Activated naive CD4-positive, alpha-beta T cell treated with anti-CD3 and anti-CD28 coated beads for 36 hours (primary cell): ENCODE results near the gene CAPN11. TPM values are rescaled to one million over a fixed set of nuclear protein-coding genes. Genes with fewer than 3 reads are reported as not detected.

Experiments
- CTCF ChIA-PET: fragments of 350-600 bp; sonication (Branson Sonifier 250); formaldehyde crosslinking; loops from one replicate; lab custom pipeline; 2021; ENCODE audit warnings: antibody characterized with exemption; lab: Charles Lee
- DNase-seq: peaks from one replicate; pipeline ENCODE4 v3.0.0-alpha.2; 2020
- H3K27ac Mint-ChIP-seq: one replicate; pipeline ENCODE4 v1.8.0; 2021; ENCODE audit warnings: mild to moderate bottlenecking, mixed read lengths
- H3K27me3 Mint-ChIP-seq: one replicate; pipeline ENCODE4 v1.8.0; 2021; ENCODE audit warnings: low read depth, mixed read lengths
- H3K36me3 Mint-ChIP-seq: one replicate; pipeline ENCODE4 v1.8.0; 2021; ENCODE audit warnings: low read depth, mixed read lengths
- H3K4me1 Mint-ChIP-seq: one replicate; pipeline ENCODE4 v1.8.0; 2021; ENCODE audit warnings: low read depth, mixed read lengths
- H3K4me3 Mint-ChIP-seq: one replicate; pipeline ENCODE4 v1.8.0; 2021; ENCODE audit warnings: mild to moderate bottlenecking, moderate library complexity, mixed read lengths
- H3K9me3 Mint-ChIP-seq: one replicate; pipeline ENCODE4 v1.8.0; 2021; ENCODE audit warnings: mixed read lengths
- intact Hi-C: fragments of 100-400 bp; cut with micrococcal nuclease; formaldehyde crosslinking; loops from one replicate; pipeline ENCODE4 v1.15.1; 2023
- total RNA-seq, 2 experiments: library from RNA; stranded (reverse); gene quantifications; one replicate each; pipeline ENCODE4 v1.2.3, GENCODE V29; 2021

The CAPN11 gene
- not detected for total RNA-seq

DNA sequence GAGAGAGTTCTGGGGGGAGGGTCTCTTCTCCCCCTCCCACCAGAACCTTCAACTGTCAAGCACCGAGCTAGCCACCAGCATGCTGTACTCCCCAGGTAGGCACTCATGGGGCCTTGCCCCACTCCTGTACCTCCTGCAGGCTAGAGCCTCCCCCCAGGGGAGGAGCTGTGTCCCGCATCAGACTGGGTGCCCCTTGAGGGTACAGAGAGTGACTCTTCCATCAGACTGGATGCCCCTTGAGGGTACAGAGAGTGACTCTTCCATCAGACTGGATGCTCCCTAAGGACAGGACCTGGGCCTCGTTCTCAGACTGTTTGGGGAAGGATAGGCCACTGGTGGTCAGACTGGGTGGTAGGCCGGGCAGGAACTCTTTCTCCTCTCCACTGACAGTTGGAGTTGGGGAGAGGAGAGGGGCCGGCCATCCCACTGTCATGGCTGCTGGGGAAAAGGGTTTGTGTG, at the start of gene CAPN11:
CAPN11 (plus strand) TSS at position 51 of the 459 bp plus-strand sequence; CDS start at position 80, 29 bp downstream.
- CTCF ChIA-PET = interaction anchor here (1.1 kb wide), 1 partner anchor 62 kb away, joined by 3 read pairs; no protein-coding TSS in a partner anchor
- H3K4me3 Mint-ChIP-seq = no peak within 1 kb of the TSS

DNA sequence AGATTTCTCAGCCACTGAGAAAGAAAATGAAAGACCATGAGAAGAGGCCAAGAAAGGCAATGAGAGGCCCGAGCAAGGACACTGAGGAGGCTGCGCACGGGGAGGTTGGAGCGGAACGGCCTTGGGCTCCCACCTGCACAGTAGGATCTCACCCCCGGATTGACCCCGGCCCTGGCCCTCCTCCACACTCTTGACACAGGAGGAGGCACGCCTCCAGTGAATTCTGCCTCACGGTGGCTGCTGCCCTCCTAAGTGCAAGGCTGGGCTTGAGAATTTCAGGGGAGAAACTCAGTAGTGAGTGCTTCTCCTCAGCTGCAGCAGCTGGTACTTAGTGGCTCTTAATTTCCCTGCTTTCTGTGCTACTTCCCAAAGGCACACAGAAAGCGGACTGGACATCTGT, 49.4 kb upstream of the CAPN11 start:
- DNase-seq = no peak
- H3K27me3 Mint-ChIP-seq = no peaks in the 10 kb centered on the region
- H3K4me1 Mint-ChIP-seq = no peaks in the 10 kb centered on the region
- peaks cover 20% of the 10 kb centered on the region for H3K36me3 Mint-ChIP-seq
- H3K4me3 Mint-ChIP-seq = no peak overlapping the region
- CTCF ChIA-PET = interaction anchor here (0.9 kb wide), 1 partner anchor 12 kb away, joined by 9 read pairs; no protein-coding TSS in a partner anchor
- no peak overlapping the region for H3K27ac Mint-ChIP-seq
- intact Hi-C loops = no loop called here
- H3K9me3 Mint-ChIP-seq = no peaks in the 10 kb centered on the region

More for the DNA sequence above, at the start of gene CAPN11:
- no peak for DNase-seq
- intact Hi-C loops = no loop called here
- H3K4me1 Mint-ChIP-seq = peaks cover 2% of the 10 kb centered on the region
- H3K36me3 Mint-ChIP-seq = no peaks in the 10 kb centered on the region
- H3K9me3 Mint-ChIP-seq = no peaks in the 10 kb centered on the region
- H3K27me3 Mint-ChIP-seq = peaks cover 1% of the 10 kb centered on the region
- H3K27ac Mint-ChIP-seq = no peak within 1 kb of the TSS

DNA sequence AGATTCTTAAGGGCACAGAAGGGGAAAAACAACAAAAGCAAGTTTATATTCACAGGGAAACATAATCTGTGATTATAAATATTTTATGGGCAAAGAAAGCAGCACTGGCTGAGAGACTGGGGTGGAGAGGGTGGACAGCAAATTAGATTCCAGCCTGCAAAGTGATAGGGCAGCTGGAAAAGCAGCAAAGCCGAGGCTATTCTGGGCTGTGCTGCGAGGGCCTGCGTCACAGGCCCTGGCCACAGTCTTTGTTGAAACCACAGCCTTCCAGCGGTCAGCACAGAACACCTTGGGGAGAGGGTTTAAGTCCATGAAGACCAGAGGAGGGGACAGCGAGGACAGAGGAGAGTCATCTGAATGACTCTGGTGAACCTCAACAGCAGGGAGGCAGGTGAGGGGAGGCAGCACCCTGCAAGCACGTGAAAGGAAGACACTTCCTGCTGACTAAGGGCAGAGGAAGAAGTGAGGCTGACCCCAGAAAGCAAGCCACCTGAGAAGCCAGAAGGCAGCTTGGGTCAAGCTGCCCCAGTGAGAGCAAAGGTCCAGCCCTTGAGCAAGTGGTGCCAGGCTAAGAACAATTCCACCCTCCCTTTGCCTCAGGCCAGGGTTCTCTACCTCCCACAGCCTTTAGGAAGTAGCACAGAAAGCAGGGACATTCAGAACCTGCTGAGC, 48.5 kb upstream of the CAPN11 start:
- intact Hi-C loops = no loop called here
- CTCF ChIA-PET = interaction anchor here (1.3 kb wide), 1 partner anchor 32 kb away, joined by 3 read pairs; no protein-coding TSS in a partner anchor
- Mint-ChIP-seq H3K27me3 (no peaks in the 10 kb centered on the region), H3K36me3 (peaks cover 19% of the 10 kb centered on the region), H3K27ac (no peak overlapping the region), H3K4me1 (no peaks in the 10 kb centered on the region), H3K9me3 (no peaks in the 10 kb centered on the region), H3K4me3 (no peak overlapping the region)
- no peak for DNase-seq

DNA sequence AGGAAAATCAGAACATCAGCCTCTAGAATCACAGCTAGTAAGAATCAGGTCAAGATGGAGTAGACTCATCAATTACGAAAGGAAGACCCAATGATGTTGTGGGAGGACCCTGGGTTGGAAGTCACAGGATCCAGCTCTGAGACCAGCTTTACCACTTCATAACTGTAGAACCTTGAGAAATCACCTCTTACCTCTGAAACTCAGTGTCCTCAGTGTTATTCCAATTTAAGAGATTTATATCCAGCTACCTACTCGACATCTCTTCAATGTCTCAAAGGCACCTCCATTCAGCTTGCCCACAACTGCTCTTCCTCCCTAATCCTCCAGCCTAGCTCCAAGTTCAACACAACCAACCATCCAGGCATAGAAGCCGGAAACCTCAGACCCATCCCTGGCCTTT, 47.7 kb upstream of the CAPN11 start:
- peaks cover 19% of the 10 kb centered on the region for H3K36me3 Mint-ChIP-seq
- H3K9me3 Mint-ChIP-seq = no peaks in the 10 kb centered on the region
- intact Hi-C loops = no loop called here
- no peak for DNase-seq
- H3K27ac Mint-ChIP-seq = no peak overlapping the region
- H3K4me3 Mint-ChIP-seq = no peak overlapping the region
- H3K4me1 Mint-ChIP-seq = no peaks in the 10 kb centered on the region
- no peaks in the 10 kb centered on the region for H3K27me3 Mint-ChIP-seq
- CTCF ChIA-PET = interaction anchor here (0.9 to 1.4 kb wide), 5 partner anchors 14 to 443 kb away, joined by 3 to 4 read pairs (median 3); no protein-coding TSS in a partner anchor

DNA sequence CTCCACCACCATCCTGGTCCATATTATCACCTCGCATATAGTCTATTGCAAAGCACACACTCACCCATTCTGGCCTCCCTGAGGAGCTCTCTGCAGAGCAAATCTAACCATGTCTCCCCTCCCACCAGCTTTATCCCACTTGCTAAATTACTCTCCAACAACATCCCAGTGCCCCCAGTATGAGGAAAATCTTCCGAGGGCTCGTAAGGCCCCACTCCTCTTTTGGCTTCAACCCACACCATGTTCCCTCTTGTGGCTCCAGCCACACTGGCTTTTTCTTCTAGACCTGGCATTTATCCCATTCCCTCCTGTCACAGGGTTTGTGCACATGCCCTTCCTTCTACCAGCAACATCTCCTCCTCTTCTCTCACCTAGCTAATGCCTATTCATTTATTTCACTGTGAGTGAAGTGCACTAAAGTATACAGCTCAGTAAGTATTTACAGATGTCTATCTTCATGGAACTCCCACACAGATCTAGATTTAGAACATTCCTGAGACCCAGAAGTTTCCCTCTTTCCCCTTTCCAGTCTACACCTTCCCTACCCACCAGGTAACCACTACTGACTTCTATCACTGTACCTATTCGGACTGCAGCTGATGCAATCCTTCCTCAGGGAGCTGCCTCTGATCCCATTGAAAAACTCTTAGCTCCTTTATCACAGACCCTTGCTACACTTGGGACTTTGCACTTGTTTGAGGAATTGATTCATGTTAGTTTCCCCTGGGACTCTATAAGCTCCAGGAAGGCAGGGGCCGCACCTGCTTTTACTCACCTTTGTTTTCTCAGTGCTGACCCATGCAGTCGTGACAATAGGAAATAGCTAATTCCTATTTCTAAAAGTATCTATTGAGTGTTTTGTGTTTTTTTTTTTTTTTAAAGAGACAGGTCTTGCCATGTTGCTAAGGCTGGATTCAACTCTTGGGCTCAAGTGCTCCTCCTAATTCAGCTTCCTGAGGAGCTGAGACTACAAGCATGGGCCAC, 46.9 kb upstream of the CAPN11 start:
- H3K36me3 Mint-ChIP-seq = peaks cover 19% of the 10 kb centered on the region
- CTCF ChIA-PET = interaction anchor here (0.9 to 1.4 kb wide), 5 partner anchors 13 to 444 kb away, joined by 3 to 4 read pairs (median 3); no protein-coding TSS in a partner anchor
- intact Hi-C loops = no loop called here
- H3K27me3 Mint-ChIP-seq = no peaks in the 10 kb centered on the region
- no peak overlapping the region for H3K27ac Mint-ChIP-seq
- H3K4me3 Mint-ChIP-seq = no peak overlapping the region
- no peak for DNase-seq
- H3K4me1 Mint-ChIP-seq = peaks cover 6% of the 10 kb centered on the region
- H3K9me3 Mint-ChIP-seq = no peaks in the 10 kb centered on the region

DNA sequence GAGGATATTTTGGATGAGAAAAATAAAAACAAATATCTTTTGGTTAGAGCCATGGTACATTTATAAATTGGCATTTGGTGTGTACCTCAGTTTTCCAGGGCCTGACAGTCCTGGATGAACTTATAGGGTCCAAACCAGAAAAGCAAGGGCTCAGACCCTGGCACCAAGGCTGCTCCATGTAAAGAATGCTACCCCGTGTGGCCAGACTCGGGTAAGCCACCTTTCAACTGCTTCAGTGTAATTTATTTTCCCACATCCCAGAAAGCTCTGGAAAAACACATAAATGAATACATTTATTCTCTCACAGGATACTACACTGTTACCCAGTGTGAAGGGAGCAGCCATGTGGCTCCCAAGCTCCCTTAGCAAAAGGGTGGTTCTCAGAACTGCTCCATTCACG, 45.2 kb upstream of the CAPN11 start:
- H3K27me3 Mint-ChIP-seq = no peaks in the 10 kb centered on the region
- CTCF ChIA-PET = interaction anchor here (0.7 kb wide), 2 partner anchors 48 to 111 kb away, joined by 3 read pairs; no protein-coding TSS in a partner anchor
- no peak overlapping the region for H3K4me3 Mint-ChIP-seq
- H3K36me3 Mint-ChIP-seq = peaks cover 19% of the 10 kb centered on the region
- no peaks in the 10 kb centered on the region for H3K9me3 Mint-ChIP-seq
- no peak overlapping the region for H3K27ac Mint-ChIP-seq
- intact Hi-C loops = no loop called here
- peaks cover 17% of the 10 kb centered on the region for H3K4me1 Mint-ChIP-seq
- no peak for DNase-seq

DNA sequence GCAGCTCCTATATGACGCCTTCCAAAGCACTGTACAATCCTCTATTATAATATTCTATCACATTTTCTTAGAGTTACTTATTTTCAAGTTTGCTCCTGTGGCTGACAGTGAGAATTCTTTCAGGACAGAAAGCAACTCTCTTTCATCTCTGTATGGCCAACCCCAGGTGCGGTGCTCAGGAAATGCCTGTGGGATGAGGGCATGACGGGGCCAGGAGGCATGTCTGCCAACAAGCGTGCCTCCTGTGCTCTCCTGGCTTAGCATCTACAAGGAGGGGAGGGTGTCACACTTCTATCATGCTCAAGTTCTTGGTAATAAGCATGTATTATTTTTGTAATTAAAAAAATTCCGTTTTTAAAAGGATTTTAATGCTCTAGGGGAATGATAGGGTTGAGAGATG, 42.8 kb upstream of the CAPN11 start:
- CTCF ChIA-PET = interaction anchor here (0.9 kb wide), 1 partner anchor 35 kb away, joined by 3 read pairs; no protein-coding TSS in a partner anchor
- peaks cover 33% of the 10 kb centered on the region for H3K4me1 Mint-ChIP-seq

DNA sequence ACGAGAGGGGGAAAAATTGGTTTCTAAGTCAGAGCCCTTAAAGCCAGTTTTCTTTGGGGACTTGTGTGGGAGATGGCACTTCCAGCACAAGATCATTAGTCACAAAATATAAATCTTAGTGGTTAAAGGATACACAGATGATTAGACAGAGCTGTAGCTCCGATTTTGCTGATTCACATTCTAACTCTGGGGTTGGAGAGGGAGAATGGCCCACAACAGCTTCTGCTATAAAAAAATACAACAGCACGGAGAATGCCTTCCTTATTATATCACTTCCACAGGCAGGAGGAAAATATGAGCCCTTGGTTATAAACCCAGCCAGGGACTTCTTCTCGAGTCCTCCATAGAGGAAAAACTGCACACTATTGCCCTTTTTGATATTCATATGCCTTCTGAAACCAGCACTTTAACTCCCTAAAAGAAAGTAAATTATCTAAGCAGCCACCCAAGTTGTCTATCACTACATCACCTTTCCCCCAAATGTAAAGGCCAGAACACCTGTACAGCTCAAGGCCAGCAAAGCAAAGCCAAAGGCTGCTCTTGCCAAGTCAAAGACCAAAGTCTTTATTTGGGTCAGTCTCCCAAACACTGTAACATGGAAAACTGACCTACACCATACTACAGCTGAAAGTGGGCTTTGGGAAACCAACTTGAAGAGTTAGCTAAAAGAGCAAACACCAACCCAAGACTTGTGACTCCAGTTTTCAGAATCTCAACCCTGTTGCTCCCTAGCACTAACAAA, 41.8 kb upstream of the CAPN11 start:
- CTCF ChIA-PET = interaction anchor here (0.9 to 1.1 kb wide), 2 partner anchors 19 to 34 kb away, joined by 3 to 5 read pairs; no protein-coding TSS in a partner anchor
- no peaks in the 10 kb centered on the region for H3K27me3 Mint-ChIP-seq
- intact Hi-C loops = no loop called here
- no peaks in the 10 kb centered on the region for H3K9me3 Mint-ChIP-seq
- DNase-seq = no peak
- H3K27ac Mint-ChIP-seq = no peak overlapping the region
- H3K4me3 Mint-ChIP-seq = no peak overlapping the region
- H3K4me1 Mint-ChIP-seq = peaks cover 39% of the 10 kb centered on the region
- H3K36me3 Mint-ChIP-seq = peaks cover 9% of the 10 kb centered on the region

More for the DNA sequence above, 42.8 kb upstream of the CAPN11 start:
- no peak overlapping the region for H3K4me3 Mint-ChIP-seq
- no peaks in the 10 kb centered on the region for H3K27me3 Mint-ChIP-seq
- H3K36me3 Mint-ChIP-seq = peaks cover 13% of the 10 kb centered on the region
- no peaks in the 10 kb centered on the region for H3K9me3 Mint-ChIP-seq
- no peak for DNase-seq
- no peak overlapping the region for H3K27ac Mint-ChIP-seq
- intact Hi-C loops = no loop called here

DNA sequence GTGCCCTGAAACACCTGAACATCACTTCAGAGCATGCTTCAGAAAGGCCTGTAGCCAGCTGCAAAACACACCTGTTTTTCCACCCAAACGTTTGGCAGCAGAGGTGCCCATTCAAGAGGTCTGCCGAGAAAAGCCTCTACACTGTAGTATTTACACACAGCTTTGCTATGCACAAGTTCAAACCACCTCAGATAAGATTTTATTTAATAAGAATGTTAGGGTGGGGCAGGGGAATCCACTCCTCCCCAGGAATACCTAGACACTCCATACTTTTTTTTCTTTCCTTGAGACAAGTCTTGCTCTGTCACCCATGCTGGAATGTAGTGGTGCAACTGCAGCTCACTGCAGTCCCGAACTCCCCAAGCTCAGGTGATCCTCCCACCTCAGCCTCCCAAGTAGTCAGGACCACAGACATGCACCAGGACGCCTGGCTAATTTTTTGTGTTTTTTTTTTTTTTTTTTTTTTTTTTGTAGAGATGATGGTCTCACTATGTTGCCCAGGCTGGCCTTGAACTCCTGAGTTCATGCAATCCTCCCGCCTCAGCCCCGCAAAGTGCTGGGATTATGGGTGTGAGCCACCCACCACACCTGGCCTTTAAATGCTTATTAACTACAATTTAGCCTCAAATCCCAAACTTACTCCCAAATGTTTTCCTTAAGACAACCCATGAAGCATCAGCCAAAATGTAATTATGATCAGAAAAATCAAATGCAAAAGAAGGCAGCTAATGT, 41.1 kb upstream of the CAPN11 start:
- CTCF ChIA-PET = interaction anchor here (0.6 to 1.5 kb wide), 4 partner anchors 15 to 100 kb away, joined by 3 to 5 read pairs (median 4); no protein-coding TSS in a partner anchor
- DNase-seq = no peak
- no peaks in the 10 kb centered on the region for H3K9me3 Mint-ChIP-seq
- H3K36me3 Mint-ChIP-seq = peaks cover 5% of the 10 kb centered on the region
- intact Hi-C loops = no loop called here
- no peak overlapping the region for H3K4me3 Mint-ChIP-seq
- H3K27me3 Mint-ChIP-seq = no peaks in the 10 kb centered on the region
- H3K4me1 Mint-ChIP-seq = peaks cover 42% of the 10 kb centered on the region
- H3K27ac Mint-ChIP-seq = no peak overlapping the region

DNA sequence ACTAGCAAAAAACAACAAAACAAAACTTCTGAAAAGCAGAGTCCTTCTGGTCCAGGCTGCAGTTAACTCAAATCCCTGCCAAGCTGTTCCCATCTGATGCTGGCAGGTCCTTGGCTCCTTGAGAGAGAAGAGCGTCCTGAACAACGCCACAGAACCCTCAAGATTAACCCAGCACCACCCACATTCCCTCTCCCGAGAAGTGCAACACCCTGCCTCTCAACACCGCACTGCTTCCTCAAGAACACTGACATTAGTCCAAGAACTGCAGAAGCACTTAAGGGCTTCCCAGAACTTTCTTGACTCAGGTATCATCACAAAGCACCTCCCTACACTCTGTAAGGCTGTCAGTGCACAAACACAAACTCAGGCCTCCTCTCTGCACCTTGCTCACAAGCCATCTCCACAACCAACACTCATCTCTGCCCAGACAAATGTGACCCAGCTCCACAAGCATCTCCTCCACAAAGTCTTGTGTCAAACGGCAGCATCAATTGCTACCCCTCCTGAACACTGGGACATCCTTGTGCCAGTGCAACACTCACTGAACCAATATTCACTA, 38.8 kb upstream of the CAPN11 start:
- DNase-seq = no peak
- H3K9me3 Mint-ChIP-seq = no peaks in the 10 kb centered on the region
- H3K27me3 Mint-ChIP-seq = no peaks in the 10 kb centered on the region
- peaks cover 65% of the 10 kb centered on the region for H3K4me1 Mint-ChIP-seq
- no peak overlapping the region for H3K27ac Mint-ChIP-seq
- intact Hi-C loops = no loop called here
- peaks cover 5% of the 10 kb centered on the region for H3K36me3 Mint-ChIP-seq
- CTCF ChIA-PET = interaction anchor here (0.6 kb wide), 1 partner anchor 10 kb away, joined by 6 read pairs; no protein-coding TSS in a partner anchor
- H3K4me3 Mint-ChIP-seq = no peak overlapping the region
